Ishikawa (cell line): ENCODE results near the gene PNKP.

Experiments
- CEBPB ChIP-seq: IDR thresholded peaks from 2 replicates; pipeline ENCODE4 v1.6.1; 2012
- CREB1 ChIP-seq: IDR thresholded peaks from 2 replicates; pipeline ENCODE4 v1.6.1; 2012; ENCODE audit warnings: low read depth
- EGR1 ChIP-seq: IDR thresholded peaks from 2 replicates; pipeline ENCODE4 v1.6.1; 2012
- EP300 ChIP-seq: IDR thresholded peaks from 2 replicates; pipeline ENCODE4 v1.6.1; 2012; ENCODE audit warnings: borderline replicate concordance
- FOXM1 ChIP-seq: IDR thresholded peaks from 2 replicates; pipeline ENCODE4 v1.6.1; 2012; ENCODE audit warnings: low read depth, borderline replicate concordance
- NFIC ChIP-seq: IDR thresholded peaks from 2 replicates; pipeline ENCODE4 v1.6.1; 2012
- RAD21 ChIP-seq: IDR thresholded peaks from 2 replicates; pipeline ENCODE4 v1.6.1; 2012; ENCODE audit warnings: low read depth
- TAF1 ChIP-seq: IDR thresholded peaks from 2 replicates; pipeline ENCODE4 v1.6.1; 2012; ENCODE audit warnings: low read depth, mild to moderate bottlenecking
- TCF12 ChIP-seq: IDR thresholded peaks from 2 replicates; pipeline ENCODE4 v1.6.1; 2012; ENCODE audit warnings: low read depth
- TEAD4 ChIP-seq: IDR thresholded peaks from 2 replicates; pipeline ENCODE4 v1.6.1; 2012
- YY1 ChIP-seq: IDR thresholded peaks from 2 replicates; pipeline ENCODE4 v1.6.1; 2012; ENCODE audit warnings: low read depth
- ZBTB7A ChIP-seq: IDR thresholded peaks from 2 replicates; pipeline ENCODE4 v1.6.1; 2012; ENCODE audit warnings: low read depth
- TF ChIP-seq, protein P1 (sequence below): IDR thresholded peaks from 2 replicates; pipeline ENCODE4 v1.6.1; 2012
- TF ChIP-seq, protein P2 (sequence below): IDR thresholded peaks from 2 replicates; pipeline ENCODE4 v1.6.1; 2012; ENCODE audit warnings: low read depth, mild to moderate bottlenecking
- TF ChIP-seq, protein P3 (sequence below): IDR thresholded peaks from 2 replicates; pipeline ENCODE4 v1.6.1; 2012

Gene PNKP

DNA sequence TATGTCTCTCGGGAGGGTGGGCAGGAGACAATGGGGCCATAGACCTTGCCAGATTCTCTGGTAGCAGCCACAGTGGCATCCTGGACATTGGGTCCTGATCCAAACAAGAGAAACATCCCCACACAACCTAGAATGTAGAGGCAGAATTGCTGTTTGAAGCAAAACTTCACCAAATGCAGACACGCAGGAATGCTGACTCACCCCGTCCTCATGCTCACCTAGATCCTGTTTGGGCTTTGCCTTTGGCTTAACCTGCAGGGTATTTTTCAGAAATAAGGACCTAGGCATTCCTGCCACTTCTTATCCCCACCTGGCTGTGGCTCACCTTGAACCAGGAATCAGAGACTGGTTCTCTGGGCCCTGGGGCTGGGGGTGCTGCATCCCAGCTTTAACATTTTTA lies 17.4 kb upstream of the PNKP start:
- no peak for TF ChIP-seq CEBPB
- no peak for TF ChIP-seq CREB1
- TF ChIP-seq FOXM1: no peak
- TF ChIP-seq, protein P1, sequence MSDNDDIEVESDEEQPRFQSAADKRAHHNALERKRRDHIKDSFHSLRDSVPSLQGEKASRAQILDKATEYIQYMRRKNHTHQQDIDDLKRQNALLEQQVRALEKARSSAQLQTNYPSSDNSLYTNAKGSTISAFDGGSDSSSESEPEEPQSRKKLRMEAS: no peak

DNA sequence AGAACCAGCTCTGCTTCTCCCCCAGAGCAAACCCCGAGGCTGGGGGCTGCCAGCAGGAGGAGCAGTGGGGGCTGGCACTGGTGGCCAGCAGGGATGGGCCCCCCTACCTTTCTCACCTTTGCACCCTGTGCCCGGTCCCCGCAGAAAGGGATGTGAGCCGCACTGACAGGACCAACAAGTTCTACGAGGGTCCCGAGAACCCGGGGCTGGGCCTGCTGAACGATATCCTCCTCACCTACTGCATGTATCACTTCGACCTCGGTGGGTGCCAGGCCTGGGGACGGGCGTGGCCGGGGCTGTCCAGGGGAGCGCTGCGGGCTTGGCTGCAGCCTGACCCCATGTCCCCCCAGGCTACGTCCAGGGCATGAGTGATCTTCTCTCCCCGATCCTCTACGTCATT lies 16.7 kb upstream of the PNKP start:
- TF ChIP-seq ZBTB7A (no peak), TAF1 (no peak), NFIC (no peak), RAD21 (no peak), TEAD4 (no peak), CEBPB (no peak), FOXM1 (no peak), EGR1 (no peak), YY1 (no peak), TCF12 (no peak), CREB1 (no peak), EP300 (no peak)
- TF ChIP-seq, protein P1: no peak
- TF ChIP-seq, protein P2, sequence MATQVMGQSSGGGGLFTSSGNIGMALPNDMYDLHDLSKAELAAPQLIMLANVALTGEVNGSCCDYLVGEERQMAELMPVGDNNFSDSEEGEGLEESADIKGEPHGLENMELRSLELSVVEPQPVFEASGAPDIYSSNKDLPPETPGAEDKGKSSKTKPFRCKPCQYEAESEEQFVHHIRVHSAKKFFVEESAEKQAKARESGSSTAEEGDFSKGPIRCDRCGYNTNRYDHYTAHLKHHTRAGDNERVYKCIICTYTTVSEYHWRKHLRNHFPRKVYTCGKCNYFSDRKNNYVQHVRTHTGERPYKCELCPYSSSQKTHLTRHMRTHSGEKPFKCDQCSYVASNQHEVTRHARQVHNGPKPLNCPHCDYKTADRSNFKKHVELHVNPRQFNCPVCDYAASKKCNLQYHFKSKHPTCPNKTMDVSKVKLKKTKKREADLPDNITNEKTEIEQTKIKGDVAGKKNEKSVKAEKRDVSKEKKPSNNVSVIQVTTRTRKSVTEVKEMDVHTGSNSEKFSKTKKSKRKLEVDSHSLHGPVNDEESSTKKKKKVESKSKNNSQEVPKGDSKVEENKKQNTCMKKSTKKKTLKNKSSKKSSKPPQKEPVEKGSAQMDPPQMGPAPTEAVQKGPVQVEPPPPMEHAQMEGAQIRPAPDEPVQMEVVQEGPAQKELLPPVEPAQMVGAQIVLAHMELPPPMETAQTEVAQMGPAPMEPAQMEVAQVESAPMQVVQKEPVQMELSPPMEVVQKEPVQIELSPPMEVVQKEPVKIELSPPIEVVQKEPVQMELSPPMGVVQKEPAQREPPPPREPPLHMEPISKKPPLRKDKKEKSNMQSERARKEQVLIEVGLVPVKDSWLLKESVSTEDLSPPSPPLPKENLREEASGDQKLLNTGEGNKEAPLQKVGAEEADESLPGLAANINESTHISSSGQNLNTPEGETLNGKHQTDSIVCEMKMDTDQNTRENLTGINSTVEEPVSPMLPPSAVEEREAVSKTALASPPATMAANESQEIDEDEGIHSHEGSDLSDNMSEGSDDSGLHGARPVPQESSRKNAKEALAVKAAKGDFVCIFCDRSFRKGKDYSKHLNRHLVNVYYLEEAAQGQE: no peak
- TF ChIP-seq, protein P3, sequence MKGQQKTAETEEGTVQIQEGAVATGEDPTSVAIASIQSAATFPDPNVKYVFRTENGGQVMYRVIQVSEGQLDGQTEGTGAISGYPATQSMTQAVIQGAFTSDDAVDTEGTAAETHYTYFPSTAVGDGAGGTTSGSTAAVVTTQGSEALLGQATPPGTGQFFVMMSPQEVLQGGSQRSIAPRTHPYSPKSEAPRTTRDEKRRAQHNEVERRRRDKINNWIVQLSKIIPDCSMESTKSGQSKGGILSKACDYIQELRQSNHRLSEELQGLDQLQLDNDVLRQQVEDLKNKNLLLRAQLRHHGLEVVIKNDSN: no peak

DNA sequence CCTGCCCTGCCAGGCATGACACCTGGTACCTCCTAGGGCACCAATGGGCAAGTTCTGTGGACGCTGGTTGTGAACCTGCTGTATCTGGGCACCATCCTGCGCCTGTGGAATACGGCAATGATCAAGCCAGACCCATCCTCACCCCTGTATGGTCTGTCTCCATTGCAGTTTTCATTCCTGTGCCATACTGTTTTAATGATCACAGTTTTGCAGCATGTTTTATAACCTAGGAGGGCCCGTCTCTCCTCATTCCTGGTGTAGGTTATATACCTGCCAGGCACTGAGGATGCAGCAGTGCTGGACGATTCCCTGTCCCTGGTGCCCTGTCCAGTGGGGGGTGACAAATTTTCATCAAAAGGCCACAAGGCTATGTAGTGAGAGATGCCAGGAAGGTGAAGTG lies 15.7 kb upstream of the PNKP start:
- TF ChIP-seq, protein P3: no peak
- TF ChIP-seq EGR1 (no peak), EP300 (no peak), FOXM1 (no peak), CREB1 (no peak), TAF1 (no peak), YY1 (no peak), CEBPB (no peak), TCF12 (no peak), TEAD4 (no peak), ZBTB7A (no peak), RAD21 (no peak), NFIC (no peak)
- TF ChIP-seq, protein P1: no peak
- TF ChIP-seq, protein P2: no peak

DNA sequence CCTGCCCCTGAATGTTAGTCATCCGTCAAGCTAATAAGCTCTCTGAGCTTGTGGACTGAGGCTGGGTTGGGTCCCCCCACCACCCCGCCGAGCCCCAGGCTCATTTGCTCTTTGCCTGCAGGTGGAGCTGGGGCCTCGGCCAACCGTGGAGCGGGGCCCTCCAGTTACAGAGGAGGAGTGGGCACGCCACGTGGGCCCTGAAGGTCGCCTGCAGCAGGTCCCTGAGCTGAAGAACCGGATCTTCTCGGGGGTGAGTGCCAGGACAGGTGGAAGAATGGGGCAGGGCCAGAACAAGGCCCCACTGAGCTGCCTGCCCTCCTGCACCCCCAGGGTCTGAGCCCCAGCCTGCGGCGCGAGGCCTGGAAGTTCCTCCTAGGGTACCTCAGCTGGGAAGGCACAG lies 15.3 kb upstream of the PNKP start:
- TF ChIP-seq TCF12: no peak
- TF ChIP-seq ZBTB7A: no peak
- TF ChIP-seq EGR1: no peak
- no peak for TF ChIP-seq CREB1
- no peak for TF ChIP-seq EP300
- TF ChIP-seq FOXM1: no peak
- TF ChIP-seq NFIC: no peak
- no peak for TF ChIP-seq CEBPB
- no peak for TF ChIP-seq TAF1
- TF ChIP-seq, protein P1: no peak

DNA sequence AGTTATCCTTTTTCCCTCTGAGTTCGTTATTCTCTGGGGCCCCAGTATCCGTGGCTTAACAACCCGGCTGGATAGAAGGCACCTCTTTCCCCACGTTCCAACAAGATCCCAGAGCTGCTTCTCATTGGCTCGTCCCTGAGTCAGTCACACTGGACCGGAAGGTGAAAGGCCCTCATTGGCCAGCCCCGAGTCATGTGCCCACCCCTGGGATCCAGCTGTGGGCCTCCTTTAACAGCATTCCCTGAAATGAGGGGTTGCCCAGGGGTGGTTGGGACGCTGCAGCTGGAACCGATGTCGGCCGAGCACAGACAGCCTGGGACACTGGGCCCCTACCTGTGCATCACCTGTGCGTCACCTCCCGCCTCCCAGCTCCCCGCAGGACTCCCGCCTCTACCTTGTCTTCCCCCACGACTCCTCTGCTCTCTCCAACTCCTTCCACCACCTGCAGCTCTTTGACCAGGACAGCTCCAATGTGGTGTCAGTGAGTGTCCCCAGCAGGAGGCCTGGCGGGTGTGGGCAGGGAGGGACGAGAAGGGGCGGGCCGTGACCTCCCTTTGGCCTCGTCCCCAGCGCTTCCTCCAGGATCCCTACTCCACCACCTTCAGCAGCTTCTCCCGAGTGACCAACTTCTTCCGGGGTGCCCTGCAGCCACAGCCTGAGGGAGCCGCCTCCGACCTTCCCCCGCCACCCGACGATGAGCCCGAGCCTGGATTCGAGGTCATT lies 14.5 kb upstream of the PNKP start:
- TF ChIP-seq, protein P3: peak; percentile 74
- no peak for TF ChIP-seq TAF1
- no peak for TF ChIP-seq RAD21
- TF ChIP-seq, protein P2: no peak
- TF ChIP-seq YY1: no peak
- TF ChIP-seq NFIC: no peak
